Right kidney (tissue), 1 donor: Measurements from ENCODE around the gene CDH4.

Experiments used
- DNase-seq: peaks from one replicate; pipeline ENCODE4 v3.0.0-alpha.2; 2016

CDH4 gene

DNA sequence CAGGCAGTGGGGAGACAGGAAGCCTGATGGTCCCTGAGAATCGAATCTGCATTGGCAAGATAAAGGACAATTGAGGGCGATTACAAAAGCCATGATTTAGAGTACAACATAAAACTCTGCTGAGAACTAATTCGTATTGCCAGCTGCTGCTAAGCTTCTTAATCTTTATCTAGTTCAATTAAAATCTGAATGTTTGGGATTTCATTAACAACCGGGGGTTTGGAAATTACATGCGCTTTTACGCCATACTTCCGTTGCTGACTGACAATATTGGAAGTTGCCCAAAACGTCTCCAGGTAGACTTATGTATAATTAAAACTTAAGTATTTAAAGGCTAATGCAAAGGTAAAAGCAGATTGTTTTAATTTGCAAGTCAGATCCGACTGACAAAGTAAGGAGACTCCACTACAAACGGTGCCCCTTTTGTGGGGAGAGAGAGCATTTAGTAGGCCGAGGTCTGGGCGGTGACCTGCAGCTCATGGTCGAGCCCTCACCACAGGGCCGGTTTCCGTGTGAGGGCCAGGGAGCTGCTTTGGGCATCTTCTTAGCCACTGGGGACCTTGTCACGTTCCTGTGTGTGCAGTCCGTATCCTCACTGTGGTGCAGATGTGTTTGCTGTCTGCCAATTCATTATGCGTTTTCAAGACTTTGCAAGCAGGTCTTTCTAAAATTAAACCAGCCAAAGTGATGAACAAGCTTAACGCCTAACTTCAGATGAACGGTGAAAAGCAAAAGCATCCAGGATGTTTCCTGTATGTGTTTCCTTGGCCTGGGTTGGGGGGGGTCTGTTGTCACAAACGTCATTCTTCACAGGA, 49.9 kb downstream of the CDH4 start:
- no peak for DNase-seq

- DNase-seq, result no peak
These were observed 51.2 kb downstream of the CDH4 start for GRCh38 chr20:61303217-61303616.

GRCh38 chr20:61303675-61304074, 51.6 kb downstream of the CDH4 start:
- DNase-seq, result no peak

DNA sequence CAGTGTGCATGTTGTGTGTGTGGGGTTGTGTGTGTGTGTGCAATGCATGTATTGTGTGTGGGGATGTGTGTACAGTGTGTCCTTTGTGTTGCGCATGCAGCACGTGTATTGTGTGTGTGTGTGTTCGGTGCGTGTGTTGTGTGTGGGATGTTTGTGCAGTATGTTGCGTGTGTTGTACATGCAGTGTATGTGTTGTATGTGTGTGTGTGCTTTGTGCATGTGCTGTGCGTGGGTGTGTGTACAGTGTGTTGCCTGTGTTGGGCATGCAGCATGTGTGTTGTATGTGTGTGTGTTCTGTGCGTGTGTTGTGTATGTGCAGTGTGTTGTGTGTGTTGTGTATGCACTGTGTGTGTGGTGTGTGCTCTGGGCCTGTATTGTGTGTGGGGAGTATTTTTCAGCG, 52.7 kb downstream of the CDH4 start:
- DNase-seq, result no peak

- no peak for DNase-seq
These were observed 54.9 kb downstream of the CDH4 start for GRCh38 chr20:61306937-61307475.

DNA sequence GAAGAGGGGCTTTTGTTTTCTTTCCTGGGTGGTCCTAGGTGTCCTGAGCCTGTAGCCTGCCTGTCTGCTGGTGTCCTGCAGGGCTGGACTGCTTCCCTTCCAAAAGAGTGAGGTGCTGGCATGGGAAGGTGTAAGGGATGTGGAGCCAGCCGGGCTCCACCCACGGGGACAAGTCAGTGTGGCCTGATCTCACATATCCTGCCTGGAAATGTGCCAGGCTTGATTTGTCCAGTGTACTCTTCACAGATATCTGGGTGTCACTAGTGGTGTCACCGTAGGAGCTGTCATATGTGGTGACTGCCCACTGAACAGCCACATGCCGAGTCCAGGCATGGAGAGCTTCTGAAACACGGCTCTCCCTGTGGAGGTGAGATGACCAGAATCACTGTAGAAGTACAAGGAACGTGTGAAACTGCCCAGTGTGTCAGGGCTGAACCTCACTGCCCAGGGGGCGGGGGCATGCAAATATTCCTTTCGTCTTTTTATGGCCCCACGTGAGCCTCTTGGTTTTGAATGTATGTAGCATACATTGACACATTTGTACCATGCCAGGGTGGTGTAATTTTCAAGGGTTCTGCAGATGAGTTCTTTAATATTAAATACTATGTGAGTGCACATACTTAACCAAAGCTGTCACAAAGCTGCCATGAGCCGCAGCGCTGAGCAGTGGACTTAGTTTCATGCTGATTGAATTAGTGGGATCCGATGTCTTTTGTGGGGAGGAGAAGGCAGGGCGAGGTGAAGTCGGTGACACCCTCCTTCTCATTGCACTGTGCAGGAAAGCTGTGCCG, 55.8 kb downstream of the CDH4 start:
- DNase-seq, result no peak

DNA sequence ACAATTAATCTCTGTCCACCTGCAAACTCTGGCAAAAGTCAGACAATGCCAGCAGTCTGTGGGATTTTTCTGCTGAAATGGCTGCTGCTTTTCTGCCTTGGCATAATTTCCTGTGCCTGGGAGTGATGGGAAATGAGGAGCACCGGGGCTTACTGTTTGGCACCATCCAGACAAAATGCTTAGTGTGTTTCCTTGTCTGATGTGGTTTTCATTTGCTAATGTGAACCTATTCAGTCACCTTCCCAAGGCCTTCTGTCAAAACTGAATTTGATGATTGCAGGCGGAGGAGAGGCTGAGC, 56.4 kb downstream of the CDH4 start:
- no peak for DNase-seq

- DNase-seq, result no peak
These were observed 58.9 kb downstream of the CDH4 start for GRCh38 chr20:61310954-61311353.

GRCh38 chr20:61311656-61312387, 59.8 kb downstream of the CDH4 start:
- DNase-seq, result no peak

DNA sequence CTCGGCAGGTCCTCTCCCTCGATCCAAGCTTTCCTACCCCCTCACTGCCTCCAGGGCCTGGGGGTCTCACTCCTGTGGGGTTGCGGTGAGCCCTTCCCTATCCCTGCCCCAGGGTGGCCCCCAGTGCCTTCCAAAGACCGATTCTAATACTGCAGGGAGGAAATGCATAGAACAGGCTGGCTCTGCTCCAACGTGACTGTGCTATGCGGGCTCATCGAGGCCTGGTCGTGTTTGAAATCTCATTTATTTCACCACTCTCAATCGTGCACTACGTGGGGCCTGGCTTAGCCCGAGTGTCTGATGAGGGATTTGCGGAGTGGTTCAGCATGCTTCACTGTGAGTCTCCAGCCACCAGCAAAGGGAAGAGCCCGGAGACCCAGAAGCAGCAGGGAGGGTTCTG, 60.9 kb downstream of the CDH4 start:
- no peak for DNase-seq

DNA sequence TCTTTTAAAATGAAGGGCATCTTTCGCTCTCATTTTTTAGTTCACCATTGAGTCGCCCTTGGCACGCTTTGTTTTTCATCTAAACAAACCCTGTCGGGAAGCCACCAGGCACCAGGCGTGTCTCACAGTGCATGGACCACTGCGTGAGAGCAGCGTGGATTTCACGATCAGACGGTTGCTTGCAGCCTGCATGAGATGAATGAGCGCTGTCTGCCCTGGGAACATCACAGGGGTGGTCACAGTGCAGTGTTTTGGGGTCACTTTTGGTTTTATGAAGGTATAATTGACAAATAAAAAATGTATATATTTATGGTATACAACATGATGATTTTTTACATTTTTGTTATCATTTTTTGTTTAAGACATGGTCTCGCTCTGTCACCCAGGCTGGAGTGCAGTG, 61.3 kb downstream of the CDH4 start:
- DNase-seq, result no peak

- DNase-seq, result no peak
These were observed 62.4 kb downstream of the CDH4 start for GRCh38 chr20:61314326-61315010.

DNA sequence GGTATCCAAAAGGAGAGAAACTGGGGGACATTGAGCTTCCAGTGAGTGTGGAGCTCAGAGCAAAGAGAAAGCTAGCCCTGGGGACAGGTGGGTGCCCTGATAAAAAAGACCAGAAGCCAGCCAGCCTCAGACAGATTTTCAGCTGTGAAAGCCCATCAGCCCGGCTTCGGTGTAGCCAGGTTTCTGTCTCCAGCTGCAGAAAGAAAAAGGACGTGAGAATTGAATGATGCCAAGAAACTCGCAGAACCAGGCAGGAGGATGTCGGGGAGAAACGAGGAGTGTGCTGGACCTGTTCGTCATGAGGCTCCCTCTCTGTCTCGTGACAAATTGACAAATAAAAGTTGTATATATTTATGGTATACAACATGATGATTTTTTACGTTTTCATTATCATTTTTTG, 63.3 kb downstream of the CDH4 start:
- DNase-seq, result no peak

- no peak for DNase-seq
These were observed 64.3 kb downstream of the CDH4 start for GRCh38 chr20:61316346-61316745.

DNA sequence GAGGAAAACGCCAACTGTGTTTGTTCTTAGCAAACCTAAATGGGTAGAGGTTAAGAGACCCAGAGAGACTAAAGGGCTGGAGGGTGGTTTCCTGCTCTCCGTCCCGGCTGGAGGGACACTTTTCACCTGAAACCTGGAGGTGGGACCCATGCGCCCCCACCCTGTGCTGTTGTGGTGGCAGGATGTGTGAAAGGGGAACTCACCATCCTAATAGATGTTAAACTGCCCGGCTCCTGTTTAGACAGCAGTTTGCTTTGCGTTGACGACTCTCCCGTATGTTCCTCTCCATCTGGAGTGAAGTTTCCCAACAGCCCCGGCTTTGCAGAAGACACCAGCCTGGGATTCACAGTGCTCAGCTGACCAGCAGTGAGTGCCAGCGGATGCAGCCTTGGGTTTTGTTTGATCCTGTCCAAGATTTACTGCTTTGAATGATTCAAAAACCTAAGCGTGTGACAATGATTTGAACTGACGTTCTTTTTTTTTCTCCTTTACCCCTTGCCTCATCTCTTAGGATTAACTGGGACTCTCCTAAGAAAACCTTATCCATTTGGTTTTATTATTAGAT, 66.0 kb downstream of the CDH4 start:
- DNase-seq, result no peak

DNA sequence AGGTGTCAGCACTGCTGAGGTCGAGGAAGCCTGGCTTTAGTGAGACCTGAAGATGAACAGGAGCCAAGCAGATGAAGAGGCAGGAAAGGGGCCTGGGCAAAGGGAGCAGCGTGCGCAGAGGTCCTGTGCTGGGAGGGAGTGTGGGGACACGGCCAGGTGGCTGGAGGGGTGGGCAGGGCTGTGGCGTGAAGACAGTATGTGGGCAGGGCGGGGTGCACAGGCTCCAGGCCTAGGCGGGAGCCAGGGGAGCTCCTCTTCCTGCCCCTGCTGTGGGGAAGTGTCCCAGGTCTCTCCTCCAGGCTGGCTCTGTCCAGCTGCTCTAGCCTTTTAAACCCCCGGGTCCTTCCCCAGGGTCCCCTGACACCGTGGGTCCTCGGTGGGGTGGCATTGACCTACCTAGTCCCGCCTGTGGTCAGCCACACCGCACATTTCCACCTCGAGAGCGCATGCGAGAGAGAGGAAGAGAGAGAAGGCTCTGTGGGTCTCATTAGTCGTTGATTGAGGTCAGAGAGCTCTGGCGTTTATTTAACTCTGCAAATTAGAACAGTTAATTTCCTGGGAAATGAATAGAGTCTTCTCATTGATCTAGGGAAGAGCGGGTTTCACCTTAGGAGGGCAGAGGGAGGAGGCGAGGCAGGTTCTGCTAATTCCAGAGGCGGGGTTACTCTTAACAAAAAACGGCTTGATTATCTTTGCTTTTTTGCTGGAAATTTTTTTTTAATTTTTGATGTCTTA, 68.8 kb downstream of the CDH4 start:
- no peak for DNase-seq

- DNase-seq, result no peak
These were observed 69.4 kb downstream of the CDH4 start for GRCh38 chr20:61321481-61321880.

GRCh38 chr20:61322151-61322865, 70.2 kb downstream of the CDH4 start:
- no peak for DNase-seq

- no peak for DNase-seq
These were observed 72.8 kb downstream of the CDH4 start for GRCh38 chr20:61324906-61325305.

GRCh38 chr20:61325718-61326117, 73.7 kb downstream of the CDH4 start:
- DNase-seq, result no peak
